ENCODE results near the gene OR9K2. TPM values are rescaled to one million over a fixed set of nuclear protein-coding genes. Genes with fewer than 3 reads are reported as not detected.
A peak's percentile ranks its signal among the peaks of the same experiment; 100 is the strongest.
"Not testable (repeated sequence)": the region's sequence is repeated elsewhere in the genome, so short reads cannot be mapped to it uniquely, and the experiment has no call there.

Gene OR9K2
- total RNA-seq = under 1 TPM in 5 of 8 experiments, not detected in 3; 0.20 to 0.38 (median 0.24) TPM

GRCh38 chr12:55126106-55126505 lies at the start of gene OR9K2:
Gene OR9K2 (plus strand): TSS chr12:55126406. CDS start chr12:55129835, 3,429 bp downstream.
- no peak within 1 kb of the TSS for H3K27ac ChIP-seq
- WGBS, 10 experiments = 0 to 85% (median 67%) methylated on average over 2 of the region's 2 CpGs; no CpG with 5 or more reads in 1 of the 10 experiments
- in situ Hi-C loops (cut with MboI; ENCODE audit: low pct_unique_long_range_greater_than_20kb in 2 of 9, low sequenced_read_pairs in 9 of 9, unreplicated experiment in 9 of 9) = no loop called here
- H3K4me3 ChIP-seq = no peak within 1 kb of the TSS
- H3K4me1 ChIP-seq (replicated peaks in 1 of 2) = no peaks in the 10 kb centered on the region
- ATAC-seq (replicated peaks in 6 of 8) = no peak

- H3K27ac ChIP-seq = no peak overlapping the region
- WGBS, 10 experiments = 21 to 100% (median 73%) methylated on average over 1 to 3 of the region's 3 CpGs
- no peak for ATAC-seq (replicated peaks in 6 of 8)
Measured at GRCh38 chr12:55092579-55092978, 33.6 kb upstream of the OR9K2 start.

GRCh38 chr12:55112378-55112875 lies 13.8 kb upstream of the OR9K2 start:
- in situ Hi-C loops (cut with MboI; ENCODE audit: low pct_unique_long_range_greater_than_20kb in 2 of 9, low sequenced_read_pairs in 9 of 9, unreplicated experiment in 9 of 9) = no loop called here
- 9 to 100% (median 67%) methylated on average over 1 to 4 of the region's 4 CpGs for WGBS, 10 experiments
- Histone ChIP-seq H3K4me3 (no peak overlapping the region), H3K4me1 (replicated peaks in 1 of 2) (no peaks in the 10 kb centered on the region), H3K27ac (no peak overlapping the region)
- peak in 3 of 8 experiments; percentile 13 to 44 (median 33) for ATAC-seq (replicated peaks in 6 of 8)

More at GRCh38 chr12:55092579-55092978, 33.6 kb upstream of the OR9K2 start:
- Histone ChIP-seq H3K4me3 (no peak overlapping the region), H3K4me1 (replicated peaks in 1 of 2) (no peaks in the 10 kb centered on the region)
- in situ Hi-C loops (cut with MboI; ENCODE audit: low pct_unique_long_range_greater_than_20kb in 2 of 9, low sequenced_read_pairs in 9 of 9, unreplicated experiment in 9 of 9) = no loop called here

- H3K4me1 ChIP-seq (replicated peaks in 1 of 2) = no peaks in the 10 kb centered on the region
- H3K27ac ChIP-seq = no peak overlapping the region
- 0 to 100% (median 82%) methylated on average over 1 of the region's 1 CpG; no CpG with 5 or more reads in 4 of the 10 experiments for WGBS, 10 experiments
- H3K4me3 ChIP-seq = no peak overlapping the region
- in situ Hi-C loops (cut with MboI; ENCODE audit: low pct_unique_long_range_greater_than_20kb in 2 of 9, low sequenced_read_pairs in 9 of 9, unreplicated experiment in 9 of 9) = no loop called here
- ATAC-seq (replicated peaks in 6 of 8) = peak in 2 of 8 experiments; percentile 53 to 68
Measured at GRCh38 chr12:55116152-55116551, 10.1 kb upstream of the OR9K2 start.

GRCh38 chr12:55132816-55133215 lies 6.6 kb downstream of the OR9K2 start:
- in situ Hi-C loops (cut with MboI; ENCODE audit: low pct_unique_long_range_greater_than_20kb in 2 of 9, low sequenced_read_pairs in 9 of 9, unreplicated experiment in 9 of 9) = no loop called here
- H3K4me3 ChIP-seq = no peak overlapping the region
- H3K4me1 ChIP-seq (replicated peaks in 1 of 2) = no peaks in the 10 kb centered on the region
- no peak for ATAC-seq (replicated peaks in 6 of 8)
- no peak overlapping the region for H3K27ac ChIP-seq
- WGBS, 10 experiments = 0 to 100% (median 59%) methylated on average over 1 of the region's 1 CpG; no CpG with 5 or more reads in 4 of the 10 experiments

GRCh38 chr12:55142669-55143565 lies 16.7 kb downstream of the OR9K2 start:
- in situ Hi-C loops (cut with MboI; ENCODE audit: low pct_unique_long_range_greater_than_20kb in 2 of 9, low sequenced_read_pairs in 9 of 9, unreplicated experiment in 9 of 9) = no loop called here
- no peak overlapping the region for H3K27ac ChIP-seq
- WGBS, 10 experiments = 0 to 88% (median 43%) methylated on average over 1 to 3 of the region's 3 CpGs
- H3K4me3 ChIP-seq = no peak overlapping the region
- H3K4me1 ChIP-seq (replicated peaks in 1 of 2) = no peaks in the 10 kb centered on the region
- ATAC-seq (replicated peaks in 6 of 8) = peak in 4 of 8 experiments; percentile 62 to 87 (median 79)

GRCh38 chr12:55143566-55143870 lies 17.3 kb downstream of the OR9K2 start:
- H3K4me1 ChIP-seq (replicated peaks in 1 of 2) = no peaks in the 10 kb centered on the region
- H3K27ac ChIP-seq = no peak overlapping the region
- 0 to 64% (median 20%) methylated on average over 1 of the region's 1 CpG; no CpG with 5 or more reads in 3 of the 10 experiments for WGBS, 10 experiments
- in situ Hi-C loops (cut with MboI; ENCODE audit: low pct_unique_long_range_greater_than_20kb in 2 of 9, low sequenced_read_pairs in 9 of 9, unreplicated experiment in 9 of 9) = no loop called here
- no peak overlapping the region for H3K4me3 ChIP-seq
- ATAC-seq (replicated peaks in 6 of 8) = no peak

- in situ Hi-C loops (cut with MboI; ENCODE audit: low pct_unique_long_range_greater_than_20kb in 2 of 9, low sequenced_read_pairs in 9 of 9, unreplicated experiment in 9 of 9); ATAC-seq (replicated peaks in 6 of 8); H3K4me3 ChIP-seq; H3K4me1 ChIP-seq (replicated peaks in 1 of 2); H3K27ac ChIP-seq: not testable (repeated sequence)
- 61 to 96% (median 89%) methylated on average over 2 to 13 of the region's 24 CpGs; no CpG with 5 or more reads in 3 of the 10 experiments for WGBS, 10 experiments
Measured at GRCh38 chr12:55167010-55167640, 40.9 kb downstream of the OR9K2 start.

- no peak overlapping the region for H3K4me3 ChIP-seq
- in situ Hi-C loops (cut with MboI; ENCODE audit: low pct_unique_long_range_greater_than_20kb in 2 of 9, low sequenced_read_pairs in 9 of 9, unreplicated experiment in 9 of 9) = no loop called here
- WGBS, 10 experiments = 13 to 100% (median 93%) methylated on average over 1 to 2 of the region's 2 CpGs; no CpG with 5 or more reads in 1 of the 10 experiments
- no peak overlapping the region for H3K27ac ChIP-seq
- peaks cover 0 to 4% of the 10 kb centered on the region in 2 donors for H3K4me1 ChIP-seq (replicated peaks in 1 of 2)
- ATAC-seq (replicated peaks in 6 of 8) = no peak
Measured at GRCh38 chr12:55171445-55171844, 45.2 kb downstream of the OR9K2 start.

GRCh38 chr12:55171846-55172245 lies 45.6 kb downstream of the OR9K2 start:
- H3K4me3 ChIP-seq; ATAC-seq (replicated peaks in 6 of 8); in situ Hi-C loops (cut with MboI; ENCODE audit: low pct_unique_long_range_greater_than_20kb in 2 of 9, low sequenced_read_pairs in 9 of 9, unreplicated experiment in 9 of 9); H3K4me1 ChIP-seq (replicated peaks in 1 of 2); H3K27ac ChIP-seq: not testable (repeated sequence)
- WGBS, 10 experiments = 0 to 100% (median 49%) methylated on average over 1 to 2 of the region's 2 CpGs; no CpG with 5 or more reads in 4 of the 10 experiments

- no peak overlapping the region for H3K27ac ChIP-seq
- 0 to 100% methylated on average over 1 of the region's 1 CpG; no CpG with 5 or more reads in 8 of the 10 experiments for WGBS, 10 experiments
- no peaks in the 10 kb centered on the region for H3K4me1 ChIP-seq (replicated peaks in 1 of 2)
- no peak overlapping the region for H3K4me3 ChIP-seq
- in situ Hi-C loops (cut with MboI; ENCODE audit: low pct_unique_long_range_greater_than_20kb in 2 of 9, low sequenced_read_pairs in 9 of 9, unreplicated experiment in 9 of 9) = no loop called here
- no peak for ATAC-seq (replicated peaks in 6 of 8)
Measured at GRCh38 chr12:55172686-55173085, 46.5 kb downstream of the OR9K2 start.

GRCh38 chr12:55173456-55173855 lies 47.2 kb downstream of the OR9K2 start:
- Histone ChIP-seq H3K4me3 (no peak overlapping the region), H3K27ac (no peak overlapping the region), H3K4me1 (replicated peaks in 1 of 2) (no peaks in the 10 kb centered on the region)
- ATAC-seq (replicated peaks in 6 of 8) = no peak
- in situ Hi-C loops (cut with MboI; ENCODE audit: low pct_unique_long_range_greater_than_20kb in 2 of 9, low sequenced_read_pairs in 9 of 9, unreplicated experiment in 9 of 9) = no loop called here
- 20 to 100% (median 90%) methylated on average over 1 to 2 of the region's 2 CpGs; no CpG with 5 or more reads in 5 of the 10 experiments for WGBS, 10 experiments
